ENCODE data around the gene ZBTB40.

The ZBTB40 gene

GRCh38 chr1:22465015-22465565 is 13.4 kb downstream of the ZBTB40 start:
- Histone ChIP-seq H3K4me3 (ENCODE audit: low read length) (no peak overlapping the region), H4K20me1 (ENCODE audit: insufficient read depth, low read length) (no peaks in the 10 kb centered on the region), H3K4me2 (ENCODE audit: low read depth, low read length) (no peak overlapping the region), H3K9me3 (replicated peaks; ENCODE audit: insufficient read depth, low read length) (no peaks in the 10 kb centered on the region), H3K9me2 (replicated peaks; ENCODE audit: insufficient read depth, low read length) (no peaks in the 10 kb centered on the region), H3K36me3 (replicated peaks; ENCODE audit: insufficient read depth, low read length) (no peaks in the 10 kb centered on the region), H3F3A (ENCODE audit: insufficient read depth, low read length) (no peaks in the 10 kb centered on the region), H3K4me1 (ENCODE audit: low read length) (no peaks in the 10 kb centered on the region), H3K79me2 (ENCODE audit: low read length) (peaks cover 96% of the 10 kb centered on the region), H2AFZ (ENCODE audit: low read length) (no peak overlapping the region), H3K9ac (ENCODE audit: low read length) (no peak overlapping the region), H3K27me3 (replicated peaks; ENCODE audit: insufficient read depth, low read length) (no peaks in the 10 kb centered on the region), H3K27ac (ENCODE audit: low read length) (no peak overlapping the region)
- no peak for DNase-seq
- no peak for TF ChIP-seq EZH2 (optimal IDR thresholded peaks at IDR 0.05; ENCODE audit: low read depth, low read length)
- TF ChIP-seq CTCF (IDR thresholded peaks at IDR 0.05; ENCODE audit: low read length): no peak
- no peak for TF ChIP-seq EZH2phosphoT487 (IDR thresholded peaks at IDR 0.05; ENCODE audit: low read length)

- no peak overlapping the region for H2AFZ ChIP-seq (ENCODE audit: low read length)
- no peaks in the 10 kb centered on the region for H3K4me1 ChIP-seq (ENCODE audit: low read length)
- H3K27ac ChIP-seq (ENCODE audit: low read length): no peak overlapping the region
- no peaks in the 10 kb centered on the region for H3K9me2 ChIP-seq (replicated peaks; ENCODE audit: insufficient read depth, low read length)
- peaks cover 96% of the 10 kb centered on the region for H3K79me2 ChIP-seq (ENCODE audit: low read length)
- no peak overlapping the region for H3K9ac ChIP-seq (ENCODE audit: low read length)
- no peak for TF ChIP-seq EZH2phosphoT487 (IDR thresholded peaks at IDR 0.05; ENCODE audit: low read length)
- no peak for TF ChIP-seq EZH2 (optimal IDR thresholded peaks at IDR 0.05; ENCODE audit: low read depth, low read length)
- no peak for TF ChIP-seq CTCF (IDR thresholded peaks at IDR 0.05; ENCODE audit: low read length)
- no peaks in the 10 kb centered on the region for H3K27me3 ChIP-seq (replicated peaks; ENCODE audit: insufficient read depth, low read length)
- H3K4me3 ChIP-seq (ENCODE audit: low read length): no peak overlapping the region
- H3K36me3 ChIP-seq (replicated peaks; ENCODE audit: insufficient read depth, low read length): no peaks in the 10 kb centered on the region
- H4K20me1 ChIP-seq (ENCODE audit: insufficient read depth, low read length): no peaks in the 10 kb centered on the region
- DNase-seq: no peak
- no peak overlapping the region for H3K4me2 ChIP-seq (ENCODE audit: low read depth, low read length)
- H3K9me3 ChIP-seq (replicated peaks; ENCODE audit: insufficient read depth, low read length): no peaks in the 10 kb centered on the region
- H3F3A ChIP-seq (ENCODE audit: insufficient read depth, low read length): no peaks in the 10 kb centered on the region
Measured at GRCh38 chr1:22465671-22466070, 14.0 kb downstream of the ZBTB40 start.

GRCh38 chr1:22470227-22470626 is 18.6 kb downstream of the ZBTB40 start:
- peaks cover 95% of the 10 kb centered on the region for H3K79me2 ChIP-seq (ENCODE audit: low read length)
- no peak overlapping the region for H3K4me3 ChIP-seq (ENCODE audit: low read length)
- no peaks in the 10 kb centered on the region for H3K36me3 ChIP-seq (replicated peaks; ENCODE audit: insufficient read depth, low read length)
- no peak overlapping the region for H3K4me2 ChIP-seq (ENCODE audit: low read depth, low read length)
- H3K27me3 ChIP-seq (replicated peaks; ENCODE audit: insufficient read depth, low read length): no peaks in the 10 kb centered on the region
- no peaks in the 10 kb centered on the region for H3F3A ChIP-seq (ENCODE audit: insufficient read depth, low read length)
- no peak for TF ChIP-seq CTCF (IDR thresholded peaks at IDR 0.05; ENCODE audit: low read length)
- TF ChIP-seq EZH2 (optimal IDR thresholded peaks at IDR 0.05; ENCODE audit: low read depth, low read length): no peak
- no peak for TF ChIP-seq EZH2phosphoT487 (IDR thresholded peaks at IDR 0.05; ENCODE audit: low read length)
- no peaks in the 10 kb centered on the region for H3K9me3 ChIP-seq (replicated peaks; ENCODE audit: insufficient read depth, low read length)
- H3K9ac ChIP-seq (ENCODE audit: low read length): no peak overlapping the region
- no peaks in the 10 kb centered on the region for H3K4me1 ChIP-seq (ENCODE audit: low read length)
- no peaks in the 10 kb centered on the region for H4K20me1 ChIP-seq (ENCODE audit: insufficient read depth, low read length)
- no peak overlapping the region for H2AFZ ChIP-seq (ENCODE audit: low read length)
- H3K9me2 ChIP-seq (replicated peaks; ENCODE audit: insufficient read depth, low read length): no peaks in the 10 kb centered on the region
- H3K27ac ChIP-seq (ENCODE audit: low read length): no peak overlapping the region
- DNase-seq: no peak
